ENCODE data around the gene XRCC2.
"Not testable (repeated sequence)": the region's sequence is repeated elsewhere in the genome, so short reads cannot be mapped to it uniquely, and the experiment has no call there.

The XRCC2 gene

GRCh38 chr7:152663931-152664330 lies 12.0 kb downstream of the XRCC2 start:
- no peak for DNase-seq

- no peak for DNase-seq
Measured at GRCh38 chr7:152663148-152663740, 12.7 kb downstream of the XRCC2 start.

- no peak for DNase-seq
Measured at GRCh38 chr7:152661479-152661878, 14.5 kb downstream of the XRCC2 start.

GRCh38 chr7:152660021-152660420 lies 15.9 kb downstream of the XRCC2 start:
- DNase-seq, result no peak

GRCh38 chr7:152654971-152655370 lies 21.0 kb downstream of the XRCC2 start:
- no peak for DNase-seq

GRCh38 chr7:152649220-152649619 lies 26.7 kb downstream of the XRCC2 start:
- DNase-seq, result no peak

- no peak for DNase-seq
Measured at GRCh38 chr7:152647009-152647408, 28.9 kb downstream of the XRCC2 start.

GRCh38 chr7:152646579-152646978 lies 29.4 kb downstream of the XRCC2 start:
- DNase-seq, result not testable (repeated sequence)

- DNase-seq, result no peak
Measured at GRCh38 chr7:152643979-152644559, 31.9 kb downstream of the XRCC2 start.

GRCh38 chr7:152641384-152641783 lies 34.6 kb downstream of the XRCC2 start:
- no peak for DNase-seq

- no peak for DNase-seq
Measured at GRCh38 chr7:152640829-152641228, 35.1 kb downstream of the XRCC2 start.

- no peak for DNase-seq
Measured at GRCh38 chr7:152637920-152638580, 37.9 kb downstream of the XRCC2 start.

GRCh38 chr7:152637161-152637560 lies 38.8 kb downstream of the XRCC2 start:
- no peak for DNase-seq

GRCh38 chr7:152636441-152636840 lies 39.5 kb downstream of the XRCC2 start:
- no peak for DNase-seq

- no peak for DNase-seq
Measured at GRCh38 chr7:152633504-152633903, 42.4 kb downstream of the XRCC2 start.

GRCh38 chr7:152633072-152633471 lies 42.9 kb downstream of the XRCC2 start:
- DNase-seq, result no peak

- DNase-seq, result not testable (repeated sequence)
Measured at GRCh38 chr7:152628772-152629171, 47.2 kb downstream of the XRCC2 start.

- peak; percentile 40 for DNase-seq
Measured at GRCh38 chr7:152624228-152624627, 51.7 kb downstream of the XRCC2 start.

GRCh38 chr7:152621426-152621825 lies 54.5 kb downstream of the XRCC2 start:
- DNase-seq, result no peak

GRCh38 chr7:152619027-152619739 lies 56.8 kb downstream of the XRCC2 start:
- no peak for DNase-seq

- no peak for DNase-seq
Measured at GRCh38 chr7:152618427-152618826, 57.5 kb downstream of the XRCC2 start.

- no peak for DNase-seq
Measured at GRCh38 chr7:152617056-152617455, 58.9 kb downstream of the XRCC2 start.

GRCh38 chr7:152615031-152615741 lies 60.8 kb downstream of the XRCC2 start:
- peak; percentile 65 for DNase-seq
